GM23248 (cell line): ENCODE data around the gene CWF19L1. TPM values are rescaled to one million over a fixed set of nuclear protein-coding genes. Genes with fewer than 3 reads are reported as not detected.
A peak's percentile ranks its signal among the peaks of the same experiment; 100 is the strongest.
"Not testable (repeated sequence)": the region's sequence is repeated elsewhere in the genome, so short reads cannot be mapped to it uniquely, and the experiment has no call there.

ENCODE experiments used
- DNase-seq: peaks from one replicate; pipeline ENCODE4 v3.0.0-alpha.2; 2015
- H2AFZ ChIP-seq: fragments of 200-600 bp; sonication (generic); 2 replicates; pipeline ENCODE4 v1.6.1; 2016; ENCODE audit warnings: antibody characterized with exemption
- H3F3A ChIP-seq: fragments of 200-600 bp; sonication (generic); 2 replicates; pipeline ENCODE4 v1.6.1; 2016; ENCODE audit warnings: mild to moderate bottlenecking, antibody characterized with exemption, mixed run types; ENCODE audit not compliant: insufficient read depth
- H3K27ac ChIP-seq: fragments of 200-600 bp; sonication (generic); 2 replicates; pipeline ENCODE4 v1.5.1; 2016; ENCODE audit warnings: mild to moderate bottlenecking
- H3K27me3 ChIP-seq: fragments of 200-600 bp; sonication (generic); replicated peaks from 2 replicates; pipeline ENCODE4 v1.6.1; 2016; ENCODE audit warnings: mild to moderate bottlenecking; ENCODE audit not compliant: insufficient read depth
- H3K36me3 ChIP-seq: fragments of 200-600 bp; sonication (generic); 2 replicates; pipeline ENCODE4 v1.6.1; 2016; ENCODE audit warnings: low read depth, mild to moderate bottlenecking
- H3K4me1 ChIP-seq: fragments of 200-600 bp; sonication (generic); 2 replicates; pipeline ENCODE4 v1.6.1; 2016; ENCODE audit warnings: mild to moderate bottlenecking; ENCODE audit not compliant: insufficient read depth
- H3K4me2 ChIP-seq: fragments of 200-600 bp; sonication (generic); one replicate; pipeline ENCODE4 v1.6.1; 2016; ENCODE audit warnings: mild to moderate bottlenecking; ENCODE audit not compliant: unreplicated experiment
- H3K4me3 ChIP-seq: fragments of 200-600 bp; sonication (generic); 2 replicates; pipeline ENCODE4 v1.5.1; 2016; ENCODE audit warnings: mild to moderate bottlenecking
- H3K79me2 ChIP-seq: fragments of 200-600 bp; sonication (generic); 2 replicates; pipeline ENCODE4 v1.6.1; 2016; ENCODE audit warnings: mild to moderate bottlenecking; ENCODE audit not compliant: insufficient read depth
- H3K9ac ChIP-seq: fragments of 200-600 bp; sonication (generic); 2 replicates; pipeline ENCODE4 v1.6.1; 2016; ENCODE audit warnings: mild to moderate bottlenecking
- H3K9me2 ChIP-seq: fragments of 200-600 bp; sonication (generic); 2 replicates; pipeline ENCODE4 v1.6.1; 2016; ENCODE audit warnings: mixed run types, mild to moderate bottlenecking, moderate library complexity; ENCODE audit not compliant: insufficient read depth
- H3K9me3 ChIP-seq: fragments of 200-600 bp; sonication (generic); one replicate; pipeline ENCODE4 v1.6.1; 2017; ENCODE audit warnings: low read depth
- H4K20me1 ChIP-seq: fragments of 200-600 bp; sonication (generic); 2 replicates; pipeline ENCODE4 v1.6.0; 2016; ENCODE audit not compliant: insufficient read depth
- EZH2 ChIP-seq: fragments of 200-600 bp; sonication (generic); IDR thresholded peaks from 2 replicates; pipeline ENCODE4 v1.6.1; 2018; ENCODE audit warnings: antibody characterized with exemption, mild to moderate bottlenecking; ENCODE audit not compliant: insufficient read depth, poor library complexity, severe bottlenecking
- EZH2phosphoT487 ChIP-seq: fragments of 200-600 bp; sonication (generic); IDR thresholded peaks from 2 replicates; pipeline ENCODE4 v1.6.1; 2018; ENCODE audit warnings: antibody characterized with exemption, moderate library complexity, mild to moderate bottlenecking, low read depth; ENCODE audit not compliant: insufficient read depth
- WGBS, 2 experiments: methylation state at CpG; one replicate each; pipeline ENCODE4 v1.1.6; 2015 to 2017; ENCODE audit warnings: low lambda C conversion rate in 2 of 2, low coverage in 1 of 2; ENCODE audit errors: missing lambda C conversion rate in 2 of 2; 5-methylcytosine and 5-hydroxymethylcytosine counted together
- in situ Hi-C: fragments of 300-500 bp; cut with MboI; formaldehyde crosslinking; loops from 2 replicates; pipeline ENCODE4 v1.15.0; 2020
- polyA plus RNA-seq: library from polyadenylated mRNA; unstranded; fragments of >200 nt; fragmentation: Nextera tagmentation; extraction: Ambion mirVana; gene quantifications from 2 replicates; pipeline ENCODE4 v1.2.1, GENCODE V29; 2016
- total RNA-seq: library from RNA; depleted of rRNA; stranded (reverse); fragments of >200 nt; shearing (Covaris generic); gene quantifications from 2 replicates; pipeline ENCODE4 v1.2.3, GENCODE V29; 2014

Gene CWF19L1
- total and polyA plus RNA-seq, 2 experiments from 2014 or later = 17.4 to 25.9 TPM

DNA sequence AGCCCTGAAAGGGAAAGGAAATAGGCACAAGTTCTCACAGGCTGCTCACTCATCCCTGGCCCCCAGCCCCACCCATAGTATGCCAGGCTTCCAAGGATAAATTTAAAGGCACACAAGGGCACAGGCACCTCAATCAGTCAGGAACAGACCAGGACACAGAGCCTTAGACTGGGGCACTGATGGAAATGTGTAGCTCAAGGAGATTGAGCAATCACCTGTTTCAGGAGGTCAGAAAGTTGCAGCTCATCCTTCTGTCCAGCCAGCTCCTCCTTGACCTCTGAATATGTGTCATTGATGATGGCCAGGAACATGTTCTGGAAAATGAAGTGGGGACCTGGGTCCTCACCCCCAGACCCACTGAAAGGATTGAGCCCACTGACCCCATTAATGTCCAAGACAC lies 25.6 kb upstream of the CWF19L1 start:
- Histone ChIP-seq H3K4me3 (no peak overlapping the region), H3K27ac (no peak overlapping the region), H3K4me2 (no peak overlapping the region), H3K9ac (no peak overlapping the region), H3K79me2 (no peaks in the 10 kb centered on the region), H3K9me3 (no peaks in the 10 kb centered on the region), H3K27me3 (peaks cover 3% of the 10 kb centered on the region), H4K20me1 (no peaks in the 10 kb centered on the region), H3K36me3 (no peaks in the 10 kb centered on the region), H2AFZ (no peak overlapping the region), H3K9me2 (no peaks in the 10 kb centered on the region), H3F3A (no peaks in the 10 kb centered on the region; the same call in 1 of the 2 replicates), H3K4me1 (no peaks in the 10 kb centered on the region)
- no peak for DNase-seq
- in situ Hi-C loops = no loop called here
- TF ChIP-seq EZH2 (no peak), EZH2phosphoT487 (no peak)

DNA sequence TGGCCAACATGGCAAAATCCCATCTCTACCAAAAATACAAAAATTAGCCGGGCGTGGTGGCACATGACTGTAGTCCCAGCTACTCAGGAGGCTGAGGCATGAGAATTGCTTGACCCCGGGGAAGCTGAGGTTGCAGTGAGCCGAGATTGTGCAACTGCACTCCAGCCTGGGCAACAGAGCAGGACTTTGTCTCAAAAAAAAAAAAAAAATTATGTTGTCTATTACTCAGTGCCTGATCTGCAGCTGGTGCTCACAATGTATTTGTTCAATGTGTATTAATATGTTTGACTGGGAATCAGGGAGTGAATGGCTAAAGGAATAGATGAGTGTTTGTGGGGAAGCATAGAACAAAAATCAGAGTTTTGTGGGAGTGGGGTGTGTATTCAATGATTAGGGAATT lies 24.9 kb upstream of the CWF19L1 start:
- H3K9ac ChIP-seq, H3K36me3 ChIP-seq, H3K79me2 ChIP-seq, H3K4me1 ChIP-seq, H3K9me3 ChIP-seq, H2AFZ ChIP-seq, H3K27me3 ChIP-seq, H3K27ac ChIP-seq, H3K9me2 ChIP-seq, H4K20me1 ChIP-seq, H3F3A ChIP-seq, H3K4me3 ChIP-seq, H3K4me2 ChIP-seq, in situ Hi-C loops: not testable (repeated sequence)
- DNase-seq = peak; percentile 41
- 53 to 56% methylated on average over 4 of the region's 4 CpGs for WGBS, 2 experiments

DNA sequence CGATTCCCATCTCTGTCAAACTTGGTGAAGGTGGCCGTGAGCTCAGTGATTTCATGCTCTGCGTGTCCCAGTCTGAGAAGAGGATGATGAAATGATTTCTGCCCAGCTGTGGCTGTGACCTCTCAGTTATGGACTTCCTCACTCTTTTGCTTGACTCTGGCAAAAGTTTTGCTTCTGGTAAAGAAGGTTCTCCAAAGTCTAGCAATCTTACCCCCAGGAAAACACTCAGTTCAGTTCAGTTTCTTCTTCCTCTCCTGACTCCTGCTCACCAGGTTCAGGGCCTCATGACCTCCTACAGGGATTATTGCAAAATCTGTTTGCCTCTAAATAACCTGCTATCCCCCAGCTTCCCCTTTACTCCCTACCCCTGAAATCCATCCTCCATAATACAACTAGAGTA lies 23.9 kb upstream of the CWF19L1 start:
- H3K27me3 ChIP-seq = no peaks in the 10 kb centered on the region; the same call in 1 of the 2 replicates
- H3K9me3 ChIP-seq = no peaks in the 10 kb centered on the region
- no peak overlapping the region for H3K27ac ChIP-seq
- 67% methylated on average over 3 of the region's 3 CpGs for WGBS, 2 experiments
- no peak overlapping the region for H3K9ac ChIP-seq
- no peaks in the 10 kb centered on the region for H4K20me1 ChIP-seq
- DNase-seq = peak; percentile 5
- H3K9me2 ChIP-seq = no peaks in the 10 kb centered on the region
- in situ Hi-C loops = no loop called here
- H3K79me2 ChIP-seq = no peaks in the 10 kb centered on the region
- no peak overlapping the region for H3K4me2 ChIP-seq
- TF ChIP-seq EZH2 (no peak), EZH2phosphoT487 (no peak)
- no peaks in the 10 kb centered on the region for H3K36me3 ChIP-seq
- H3K4me3 ChIP-seq = no peak overlapping the region
- peaks cover 12% of the 10 kb centered on the region for H3F3A ChIP-seq
- peaks cover 5% of the 10 kb centered on the region for H3K4me1 ChIP-seq
- H2AFZ ChIP-seq = no peak overlapping the region

DNA sequence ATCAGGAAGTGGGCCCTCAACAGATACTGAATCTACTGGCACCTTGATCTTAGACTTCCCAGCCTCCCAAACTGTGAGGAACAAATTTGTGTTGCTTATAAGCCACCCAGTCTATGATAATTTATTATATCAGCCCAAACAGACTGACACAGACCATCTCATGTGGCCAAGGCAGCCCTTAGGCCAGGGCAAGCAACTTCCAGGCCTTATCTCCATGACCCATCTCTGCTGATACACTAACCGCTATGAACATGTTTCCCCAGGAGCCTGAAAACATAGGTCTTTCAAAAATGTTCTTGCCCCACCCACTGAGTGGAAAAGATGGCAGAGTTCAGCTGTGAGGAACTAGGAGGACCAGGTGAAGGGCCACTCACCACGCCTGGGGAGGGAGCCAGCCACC lies 22.2 kb upstream of the CWF19L1 start:
- 71 to 77% methylated on average over 2 of the region's 2 CpGs for WGBS, 2 experiments
- no peak for DNase-seq
- no peaks in the 10 kb centered on the region for H3K9me3 ChIP-seq
- H3K4me1 ChIP-seq = peaks cover 15% of the 10 kb centered on the region
- no peaks in the 10 kb centered on the region for H3K36me3 ChIP-seq
- H3K9ac ChIP-seq = no peak overlapping the region
- no peak overlapping the region for H3K27ac ChIP-seq
- H3F3A ChIP-seq = peaks cover 23% of the 10 kb centered on the region
- no peaks in the 10 kb centered on the region for H3K9me2 ChIP-seq
- in situ Hi-C loops = no loop called here
- H3K4me3 ChIP-seq = no peak overlapping the region
- no peaks in the 10 kb centered on the region for H4K20me1 ChIP-seq
- H2AFZ ChIP-seq = no peak overlapping the region
- H3K4me2 ChIP-seq = no peak overlapping the region
- no peaks in the 10 kb centered on the region for H3K27me3 ChIP-seq
- H3K79me2 ChIP-seq = peaks cover 12% of the 10 kb centered on the region
- TF ChIP-seq EZH2phosphoT487 (no peak), EZH2 (no peak)

GRCh38 chr10:100288196-100288595 lies 20.8 kb upstream of the CWF19L1 start:
- Histone ChIP-seq H2AFZ (no peak overlapping the region), H3K79me2 (peaks cover 26% of the 10 kb centered on the region), H3K27me3 (no peaks in the 10 kb centered on the region), H3K4me3 (no peak overlapping the region), H3K4me1 (peaks cover 28% of the 10 kb centered on the region), H3F3A (peaks cover 23% of the 10 kb centered on the region), H3K9me2 (no peaks in the 10 kb centered on the region), H3K4me2 (no peak overlapping the region), H3K9ac (no peak overlapping the region), H3K27ac (no peak overlapping the region), H3K36me3 (peaks cover 12% of the 10 kb centered on the region; the same call in 1 of the 2 replicates), H3K9me3 (no peaks in the 10 kb centered on the region), H4K20me1 (no peaks in the 10 kb centered on the region)
- 92 to 97% methylated on average over 5 of the region's 5 CpGs for WGBS, 2 experiments
- no peak for DNase-seq
- in situ Hi-C loops = no loop called here
- TF ChIP-seq EZH2 (no peak), EZH2phosphoT487 (no peak)
